ENCODE measurements around the gene KRT81.

GRCh38 chr12:52285851-52286530, 5.3 kb downstream of the KRT81 start:
- no peak for TF ChIP-seq CTCF (IDR thresholded peaks at IDR 0.05)
- no peak for TF ChIP-seq POLR2A (IDR thresholded peaks at IDR 0.05)

Measured in prostate gland (tissue), 2 donors.